Activated CD4-positive, alpha-beta T cell treated with anti-CD3 and anti-CD28 coated beads, Interleukin-2, amount 50 U/mL, for 16 hours (primary cell): ENCODE data around the gene CLEC2B.
A peak's percentile ranks its signal among the peaks of the same experiment; 100 is the strongest.
"Not testable (repeated sequence)": the region's sequence is repeated elsewhere in the genome, so short reads cannot be mapped to it uniquely, and the experiment has no call there.

Experiments used
- DNase-seq: peaks from one replicate; pipeline ENCODE4 v3.0.0-alpha.2; 2020

CLEC2B gene

DNA sequence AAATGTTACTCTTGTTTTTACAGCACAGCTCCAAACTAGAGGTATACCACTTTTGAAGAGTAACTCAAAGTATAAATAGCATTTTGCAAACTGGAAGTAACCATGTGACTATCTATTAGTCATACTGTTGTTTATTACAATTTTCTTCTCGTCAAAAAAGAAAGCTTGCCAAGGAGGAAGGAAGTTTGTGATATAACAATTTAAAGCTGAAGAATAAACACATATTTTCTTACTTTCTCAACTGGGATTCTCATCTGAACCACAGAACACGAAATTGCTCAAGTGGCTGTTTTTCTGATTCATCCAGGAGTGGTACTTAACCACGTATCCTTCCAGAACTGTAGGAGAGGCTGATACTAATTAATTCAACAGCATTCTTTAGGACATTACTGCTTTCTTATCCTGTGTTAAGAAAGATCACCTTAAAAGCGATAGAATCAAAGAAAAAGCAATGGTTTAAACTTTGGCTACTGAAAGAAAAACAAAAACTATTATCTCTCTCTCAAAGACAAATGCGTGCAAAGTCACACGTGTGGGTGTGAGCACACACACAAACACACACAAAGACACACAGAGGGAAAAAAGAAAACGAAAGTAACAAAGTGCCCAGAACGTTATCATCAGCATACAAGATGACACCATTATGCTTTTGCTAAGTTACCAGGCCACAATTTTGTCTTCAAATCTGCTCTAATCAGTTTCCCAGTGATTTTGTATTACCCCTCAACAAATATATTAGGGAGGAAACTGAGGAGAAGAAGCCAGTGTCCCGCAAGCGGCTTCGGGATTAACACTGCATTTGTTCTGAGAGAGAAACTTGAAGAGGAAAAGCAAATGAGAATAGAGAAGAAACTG lies at the start of gene CLEC2B:
Gene CLEC2B, minus strand, starts transcription at position 48 of the 855 bp plus-strand sequence.
- DNase-seq: peak; percentile 71

DNA sequence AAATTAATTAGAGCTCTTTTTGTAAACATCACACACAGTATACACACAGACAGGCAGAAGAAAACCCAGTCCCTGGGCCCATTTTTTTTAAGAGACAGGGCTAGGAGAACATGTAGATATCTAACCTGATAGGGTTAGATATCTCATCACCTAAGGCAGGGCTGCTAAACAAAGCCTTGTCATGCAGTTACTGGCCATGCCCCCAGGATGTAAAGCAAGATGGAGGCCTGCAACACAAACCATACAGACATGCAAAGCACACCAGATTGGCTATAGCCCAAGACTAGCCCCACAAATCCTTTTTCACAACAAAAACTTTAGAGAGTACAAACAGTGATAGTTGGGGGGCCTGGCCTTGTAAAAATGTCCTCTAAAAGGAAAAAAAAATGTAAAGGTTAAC lies 42.6 kb upstream of the CLEC2B start:
- no peak for DNase-seq

DNA sequence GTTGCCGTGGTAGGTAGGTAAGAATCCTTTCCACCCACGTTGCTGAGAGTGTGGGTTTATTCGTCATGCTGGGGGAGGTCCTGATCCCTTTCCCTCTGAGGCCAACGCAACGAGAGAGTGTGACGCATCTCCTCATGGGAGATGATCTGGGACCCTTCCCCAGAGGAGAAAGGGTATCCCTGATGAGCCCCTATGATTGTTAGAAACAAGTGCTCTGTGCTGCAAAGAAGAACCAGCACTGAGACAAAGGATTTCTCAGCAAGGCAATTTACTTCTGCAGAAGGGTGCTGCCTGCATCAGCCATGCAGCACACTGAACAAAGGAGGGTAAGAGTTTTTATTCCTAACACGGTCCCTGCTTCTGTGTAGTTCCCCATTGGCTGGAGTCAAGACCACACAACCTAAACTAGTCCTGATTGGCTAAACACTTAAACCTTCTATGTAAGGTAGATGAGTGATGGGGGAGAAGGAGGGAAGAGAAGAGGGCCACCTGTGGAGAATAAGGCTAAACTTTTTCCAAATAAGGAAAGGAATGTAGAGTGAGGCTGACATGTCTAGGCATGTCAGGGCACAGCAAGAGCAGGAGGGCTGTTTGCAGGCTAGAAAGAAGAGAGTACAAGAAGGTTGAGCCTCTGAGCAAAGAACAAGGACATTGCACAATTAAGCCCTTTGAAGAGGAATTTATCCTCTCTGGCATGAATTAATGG lies 41.7 kb upstream of the CLEC2B start:
- DNase-seq: no peak

DNA sequence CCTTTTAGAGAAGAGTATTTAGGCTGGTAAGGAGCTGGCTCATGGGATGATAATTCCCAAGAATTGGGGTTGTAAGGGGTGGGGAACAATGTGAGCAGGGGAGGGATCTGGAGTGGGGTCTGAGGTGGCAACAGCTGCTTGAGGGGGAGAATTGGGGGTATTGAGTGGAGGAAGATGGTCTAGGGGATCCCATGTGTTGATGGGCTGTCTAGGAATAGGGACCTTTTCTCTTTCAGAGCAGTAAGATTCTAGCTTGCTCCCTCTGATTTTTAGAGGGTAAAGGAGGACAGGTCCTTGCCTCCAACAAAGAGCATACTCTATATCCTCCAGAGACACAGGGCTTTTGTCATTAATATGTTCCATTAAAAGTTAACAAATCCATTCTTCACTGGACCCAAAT lies 40.6 kb upstream of the CLEC2B start:
- no peak for DNase-seq

DNA sequence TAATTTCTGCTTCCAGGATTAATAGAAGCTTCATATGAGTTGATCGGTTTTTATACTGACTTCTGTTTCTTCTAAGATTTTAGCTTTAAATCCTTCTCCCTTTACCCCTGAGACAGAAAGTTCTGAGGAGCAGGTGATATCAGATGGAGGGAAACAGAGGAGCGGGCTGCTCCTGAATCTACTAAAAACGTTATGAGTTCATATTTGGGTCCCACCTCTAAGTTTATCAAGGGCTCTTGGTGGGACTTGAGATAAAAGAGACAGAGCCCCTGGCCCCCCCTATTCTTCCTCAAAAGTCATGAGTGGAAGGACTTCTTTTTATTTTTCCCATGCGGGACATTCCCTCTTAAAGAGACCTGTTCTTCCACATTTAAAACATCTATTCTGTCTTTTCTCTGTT lies 39.2 kb upstream of the CLEC2B start:
- no peak for DNase-seq

DNA sequence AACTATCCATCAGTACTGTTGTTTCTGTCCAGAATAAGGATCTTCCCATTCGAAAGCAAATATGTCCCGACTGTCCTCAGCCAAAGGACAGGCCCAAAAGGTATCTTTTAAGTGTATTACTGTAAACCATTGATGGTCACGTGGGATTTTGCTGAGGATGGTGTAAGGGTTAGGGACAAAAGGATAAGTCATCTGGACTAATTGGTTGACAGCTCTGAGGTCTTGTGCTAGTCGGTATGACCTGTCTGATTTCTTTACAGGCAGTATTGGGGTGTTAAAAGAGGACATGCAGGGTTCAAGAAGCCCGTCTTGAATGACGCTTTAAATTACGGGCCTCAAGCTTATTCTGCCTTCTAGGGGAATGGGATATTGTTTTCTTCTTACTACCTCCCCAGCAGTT lies 38.6 kb upstream of the CLEC2B start:
- no peak for DNase-seq

DNA sequence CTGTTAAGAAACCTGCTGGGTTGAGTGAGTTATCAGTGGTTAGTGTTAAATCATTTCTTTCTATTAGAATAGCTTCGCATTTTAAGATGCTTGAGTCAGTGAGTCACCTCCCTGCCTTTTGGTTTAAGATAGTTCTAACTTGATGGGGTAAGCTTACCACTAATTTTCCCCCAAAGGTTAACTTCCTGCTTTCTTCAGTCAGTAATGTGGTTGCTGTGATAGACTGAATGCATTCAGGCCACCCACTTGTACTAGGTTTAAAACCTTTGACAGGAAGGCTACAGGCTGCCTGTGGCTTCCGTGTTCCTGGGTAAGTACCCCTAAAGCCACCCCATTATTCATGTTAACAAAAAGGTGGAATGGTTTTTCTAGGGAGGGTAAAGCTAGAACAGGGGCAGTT lies 37.7 kb upstream of the CLEC2B start:
- peak; percentile 20 for DNase-seq

DNA sequence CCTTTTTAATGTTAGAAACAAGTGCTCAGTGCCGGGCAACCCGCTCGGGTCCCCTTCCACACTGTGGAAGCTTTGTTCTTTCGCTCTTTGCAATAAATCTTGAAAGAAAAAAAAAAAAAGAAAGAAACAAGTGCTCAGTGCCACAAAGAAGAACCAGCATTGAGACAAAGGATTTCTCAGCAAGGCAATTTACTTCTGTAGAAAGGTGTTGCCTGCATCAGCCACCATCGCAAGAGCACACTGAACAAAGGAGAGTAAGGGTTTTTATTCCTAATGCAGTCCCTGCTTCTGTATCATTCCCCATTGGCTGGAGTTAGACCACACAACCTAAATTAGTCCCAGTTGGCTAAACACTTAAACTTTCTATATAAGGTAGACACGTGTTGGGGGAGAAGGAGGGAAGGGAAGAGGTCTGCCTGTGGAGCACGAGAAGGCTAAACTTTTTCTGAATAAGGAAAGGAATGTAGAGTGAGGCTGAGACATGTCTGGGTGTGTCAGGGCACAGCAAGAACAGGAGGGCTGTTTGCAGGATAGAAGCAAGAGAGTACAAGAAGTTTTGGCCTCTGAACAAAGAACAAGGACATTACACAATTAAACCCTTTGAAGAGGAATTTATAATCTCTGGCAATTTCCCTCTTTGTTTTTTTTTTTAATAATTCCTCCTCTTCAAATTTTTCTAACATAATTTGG lies 33.5 kb upstream of the CLEC2B start:
- DNase-seq: no peak

DNA sequence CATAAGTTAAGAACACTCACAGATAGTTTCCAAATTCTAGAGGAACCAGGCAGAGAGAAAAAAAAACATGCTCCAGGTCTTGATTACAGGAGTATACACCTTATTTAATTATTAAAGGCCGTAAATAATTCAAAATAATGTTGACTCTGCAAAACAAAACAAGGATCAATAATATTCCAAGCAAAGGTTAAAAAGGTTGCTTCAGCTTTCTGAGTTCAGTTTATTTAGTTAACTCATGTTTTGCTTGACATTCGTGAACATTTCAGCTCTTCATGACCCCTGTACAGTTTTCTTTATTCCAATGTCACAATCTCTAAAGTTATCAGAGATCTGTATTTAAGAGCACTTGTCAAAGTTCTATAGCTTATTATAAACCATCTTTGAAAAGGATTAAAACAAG lies 31.8 kb upstream of the CLEC2B start:
- no peak for DNase-seq

DNA sequence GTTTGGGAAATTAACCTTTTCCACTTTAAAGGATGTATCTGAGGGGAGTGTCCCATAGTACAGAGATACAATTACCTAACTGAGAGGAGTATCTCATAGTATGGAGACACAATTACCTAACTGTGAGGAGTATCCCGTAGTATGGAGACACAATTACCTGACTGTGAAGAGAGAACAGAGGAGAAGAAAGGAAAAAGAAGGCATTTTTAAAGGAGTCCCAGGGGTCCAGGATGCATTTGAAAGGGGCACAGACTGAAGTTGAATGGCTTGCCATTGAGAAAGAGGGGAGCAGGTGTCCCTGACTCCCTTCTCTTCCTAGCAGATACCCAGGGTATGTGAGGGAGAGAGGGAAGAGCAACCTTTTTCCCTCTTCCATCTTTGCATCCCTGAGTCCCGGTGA lies 30.1 kb upstream of the CLEC2B start:
- no peak for DNase-seq

DNA sequence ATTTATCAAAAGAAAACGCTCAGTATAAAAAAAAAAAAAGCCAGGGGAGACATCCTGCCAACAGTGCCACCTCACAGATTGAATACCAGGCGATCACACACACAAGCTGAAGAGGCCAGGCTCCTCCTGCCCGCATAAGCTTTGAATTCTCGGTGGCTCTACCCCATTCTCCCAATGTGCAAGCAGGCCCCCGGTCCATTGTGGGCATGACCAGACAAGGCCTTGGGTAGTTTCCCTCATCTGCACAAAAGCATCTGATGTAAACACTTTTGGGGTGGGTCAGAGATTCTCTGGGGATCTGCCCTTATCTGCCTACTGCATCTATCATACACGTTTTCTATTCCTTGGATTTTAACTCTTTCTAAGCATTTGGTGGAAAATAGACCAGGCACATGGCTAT lies 28.4 kb upstream of the CLEC2B start:
- no peak for DNase-seq

DNA sequence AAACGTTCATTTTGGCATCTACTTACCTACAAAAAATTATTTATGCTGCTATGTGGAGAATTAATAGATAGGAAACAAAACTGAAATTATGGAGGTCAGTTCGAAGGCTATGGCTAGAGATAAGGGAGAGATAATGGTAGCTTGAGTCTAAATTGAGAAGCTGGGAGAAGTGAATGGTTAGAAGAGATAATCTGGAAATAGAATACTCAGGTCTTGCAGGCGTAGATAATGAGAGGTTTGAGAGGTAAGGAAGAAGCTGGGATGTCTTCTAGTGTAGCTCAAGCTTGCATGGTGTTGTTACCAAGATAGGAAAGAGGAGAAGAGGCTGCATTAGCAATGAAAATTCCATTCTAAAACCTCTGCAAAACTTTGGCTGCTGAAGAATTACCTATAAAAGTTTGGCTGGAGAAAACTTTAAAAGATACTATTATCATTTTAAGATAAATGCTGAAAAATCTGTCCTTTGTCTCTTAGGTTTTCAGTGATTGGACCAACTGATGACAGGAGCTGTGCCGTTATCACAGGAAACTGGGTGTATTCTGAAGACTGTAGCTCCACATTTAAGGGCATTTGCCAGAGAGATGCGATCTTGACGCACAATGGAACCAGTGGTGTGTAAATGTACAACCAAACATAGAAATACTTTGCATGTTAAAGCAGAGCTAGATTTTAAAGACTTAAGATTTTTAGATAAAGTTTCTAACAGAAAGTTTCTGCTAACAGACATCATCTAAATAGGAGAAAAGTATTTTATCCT lies 26.2 kb upstream of the CLEC2B start:
- DNase-seq: no peak

DNA sequence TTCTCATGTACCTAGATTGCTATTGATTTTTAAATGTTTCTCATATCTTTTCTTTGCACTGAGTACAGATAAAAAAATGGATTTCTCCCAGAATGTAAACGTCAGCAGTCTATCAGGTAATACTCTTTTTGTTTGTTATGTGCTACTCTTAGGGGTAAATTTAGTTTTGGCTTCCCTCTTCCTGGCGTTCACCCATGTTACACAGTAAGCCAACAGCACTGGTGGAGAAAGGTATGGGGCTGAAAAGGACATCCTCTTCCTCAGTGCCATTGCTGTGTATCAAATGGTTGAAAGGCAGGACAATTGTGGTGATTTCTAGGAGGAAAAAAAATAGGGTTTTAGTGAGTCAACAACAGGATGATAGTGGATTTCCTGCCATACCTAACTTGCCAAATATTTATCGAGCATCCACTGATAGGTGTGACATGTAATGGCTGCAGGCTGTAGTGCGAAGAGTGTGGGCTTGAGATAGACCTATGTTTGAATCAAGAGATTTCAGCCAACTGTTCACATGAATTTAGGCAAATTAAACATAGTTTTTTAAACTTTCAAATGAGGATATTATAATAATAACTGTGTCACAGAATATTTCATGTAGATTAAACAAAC lies 19.6 kb upstream of the CLEC2B start:
- no peak for DNase-seq

DNA sequence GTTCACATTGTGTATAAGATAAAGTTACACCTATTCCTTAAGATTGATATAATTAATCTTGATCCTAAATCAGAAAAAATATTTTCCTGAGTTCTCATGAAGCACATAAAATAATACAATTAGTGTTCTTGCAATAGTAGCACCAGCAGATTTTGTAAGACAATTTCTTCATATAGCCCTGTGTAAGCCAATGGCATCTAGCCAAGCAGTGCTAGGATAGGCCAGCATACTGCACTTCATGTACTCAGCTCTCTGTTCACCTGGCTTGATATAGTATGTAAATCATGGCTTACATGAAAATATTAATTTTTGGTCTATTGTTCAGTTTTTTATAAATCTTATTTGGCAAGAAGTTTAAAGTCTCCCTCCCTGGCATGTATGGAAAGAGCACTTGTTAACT lies 14.0 kb upstream of the CLEC2B start:
- DNase-seq: no peak

DNA sequence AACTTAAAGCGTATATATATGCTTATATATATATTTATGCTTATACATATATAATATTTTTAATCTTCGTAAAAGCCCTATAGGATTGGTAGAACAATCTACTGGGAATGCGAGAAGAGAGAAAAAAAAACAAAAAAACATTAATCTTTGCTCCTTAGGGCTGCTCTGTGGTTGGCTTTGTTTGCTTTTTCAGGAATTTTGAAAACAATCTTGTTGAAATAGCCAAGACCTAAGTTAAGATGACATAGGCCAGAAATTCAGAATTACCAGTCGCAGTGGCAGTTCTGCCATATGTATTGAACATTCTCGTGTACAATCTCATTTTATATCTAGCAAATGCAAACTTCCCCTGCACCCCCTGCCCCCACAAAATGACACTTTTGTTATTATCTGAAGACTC lies 12.8 kb upstream of the CLEC2B start:
- DNase-seq: no peak

DNA sequence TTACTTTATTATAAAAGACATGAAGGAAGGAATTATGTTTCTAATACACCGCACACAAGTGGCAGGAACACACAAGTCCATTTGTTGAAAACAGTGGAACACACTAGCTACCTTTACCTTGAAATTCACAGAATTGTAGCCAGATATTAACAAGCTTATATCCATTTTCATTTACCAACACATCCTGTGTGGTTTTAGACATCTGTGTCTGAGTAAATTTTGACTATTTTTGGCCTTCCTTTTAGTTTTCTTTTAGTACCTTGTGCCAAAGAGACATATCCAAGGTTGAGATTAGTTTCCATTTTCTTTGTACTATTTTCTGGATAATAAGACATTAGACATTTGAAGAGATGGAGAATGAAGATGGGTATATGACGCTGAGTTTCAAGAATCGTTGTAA lies 12.1 kb upstream of the CLEC2B start, which contains the start of gene KLRF2:
Gene KLRF2, plus strand, starts transcription at position 244 of the 400 bp plus-strand sequence. Its CDS starts 107 bp downstream, at position 351.
- no peak for DNase-seq

DNA sequence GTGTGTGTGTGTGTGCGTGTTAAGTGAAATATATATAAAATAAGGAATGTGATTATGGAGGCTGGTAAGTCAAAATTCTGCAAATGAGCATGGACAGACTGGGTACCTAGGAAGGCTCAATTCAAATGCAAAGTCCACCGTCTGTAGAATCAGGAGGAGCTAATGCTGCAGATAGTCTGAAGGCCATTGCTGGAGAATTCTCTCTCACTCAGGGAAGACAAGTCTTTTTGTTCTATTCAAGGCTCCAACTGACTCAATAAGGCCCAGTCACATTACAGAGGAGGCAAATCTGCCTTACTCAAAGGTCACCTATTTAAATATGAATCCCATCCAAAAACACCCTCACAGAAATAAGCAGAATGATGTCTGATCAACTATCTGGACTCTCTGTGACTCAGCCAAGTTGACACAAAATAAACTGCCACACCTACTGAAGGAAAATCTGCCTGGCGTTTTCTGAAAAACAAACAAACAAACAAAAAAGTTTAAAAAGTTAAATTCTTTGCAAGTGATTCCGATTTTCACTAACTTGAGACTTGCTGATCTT lies 11.5 kb upstream of the CLEC2B start:
- no peak for DNase-seq

DNA sequence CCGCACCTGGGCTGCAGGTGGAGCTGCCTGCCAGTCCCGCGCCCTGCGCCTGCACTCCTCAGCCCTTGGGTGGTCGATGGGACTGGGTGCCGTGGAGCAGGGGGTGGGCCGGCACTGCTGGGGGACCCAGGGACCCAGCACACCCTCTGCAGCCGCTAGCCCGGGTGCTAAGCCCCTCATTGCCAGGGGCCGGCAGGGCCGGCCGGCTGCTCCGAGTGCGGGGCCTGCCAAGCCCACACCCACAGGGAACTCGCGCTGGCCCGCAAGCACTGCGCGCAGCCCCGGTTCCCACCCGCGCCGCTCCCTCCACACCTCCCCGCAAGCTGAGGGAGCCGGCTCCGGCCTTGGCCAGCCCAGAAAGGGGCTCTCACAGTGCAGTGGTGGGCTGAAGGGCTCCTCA lies 7.0 kb upstream of the CLEC2B start:
- DNase-seq: not testable (repeated sequence)

DNA sequence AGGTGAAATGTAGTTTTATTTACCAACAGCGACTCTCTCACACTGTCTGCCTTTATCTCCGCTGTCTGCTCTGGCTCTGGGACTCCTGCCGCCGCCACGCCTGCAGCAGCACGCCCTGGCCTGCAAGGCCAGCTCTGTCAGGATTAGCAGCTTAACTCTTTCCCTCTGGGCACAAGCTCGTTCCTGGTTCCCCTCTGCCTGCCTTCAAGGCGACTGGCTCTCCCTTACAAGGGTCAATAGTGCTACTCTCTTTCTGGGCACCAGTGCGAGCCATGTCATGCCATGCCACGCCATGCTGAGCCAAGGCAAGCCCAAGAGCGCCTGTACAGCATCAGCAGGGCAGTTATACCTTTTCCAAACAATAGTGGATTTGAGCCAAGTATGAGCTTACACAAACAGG lies 3.6 kb upstream of the CLEC2B start:
- no peak for DNase-seq

DNA sequence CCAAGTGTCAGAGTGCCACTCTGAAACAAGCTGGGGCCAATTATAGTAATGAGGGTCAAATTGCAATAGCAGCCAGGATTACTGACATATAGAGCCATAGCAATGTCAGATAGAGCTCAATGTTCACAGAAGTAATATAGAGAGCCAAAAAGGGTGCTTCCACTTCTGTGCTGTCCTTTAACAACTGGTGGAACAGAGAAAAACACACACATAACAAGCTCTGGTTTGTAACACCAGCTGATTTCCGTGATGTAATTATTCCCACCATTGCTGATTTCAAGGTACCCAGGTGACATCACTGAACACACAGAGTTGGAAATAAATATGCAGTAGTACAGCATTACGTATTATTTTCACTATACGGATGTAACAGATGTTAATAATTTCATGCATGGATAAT lies 3.0 kb upstream of the CLEC2B start:
- no peak for DNase-seq

DNA sequence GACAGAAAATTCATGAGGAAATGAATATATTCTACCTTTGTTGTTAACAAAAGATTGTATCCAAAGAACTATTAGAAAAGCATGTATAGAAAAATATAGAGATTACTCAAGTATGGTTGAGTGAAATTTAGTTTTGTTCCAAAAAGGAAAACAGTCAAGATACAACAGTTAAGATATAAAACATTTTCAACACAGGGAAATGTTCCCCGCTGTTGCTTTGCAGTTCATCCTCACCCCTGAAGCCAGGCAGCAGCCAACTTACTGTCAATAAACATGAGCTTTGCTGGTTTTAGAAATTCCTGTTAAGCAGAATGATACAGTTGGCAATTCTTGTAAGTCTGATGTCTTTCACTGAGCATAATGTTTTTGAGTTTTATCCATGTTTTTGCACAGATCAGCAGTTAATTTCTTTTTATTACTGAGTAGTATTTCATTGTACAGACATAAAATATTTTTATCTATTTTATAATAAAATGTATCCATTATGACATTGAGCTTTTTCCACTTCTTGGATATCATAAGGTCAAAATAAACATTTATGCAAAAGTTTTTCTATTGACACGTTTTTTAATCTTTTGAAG lies 1.2 kb upstream of the CLEC2B start:
- DNase-seq: no peak

DNA sequence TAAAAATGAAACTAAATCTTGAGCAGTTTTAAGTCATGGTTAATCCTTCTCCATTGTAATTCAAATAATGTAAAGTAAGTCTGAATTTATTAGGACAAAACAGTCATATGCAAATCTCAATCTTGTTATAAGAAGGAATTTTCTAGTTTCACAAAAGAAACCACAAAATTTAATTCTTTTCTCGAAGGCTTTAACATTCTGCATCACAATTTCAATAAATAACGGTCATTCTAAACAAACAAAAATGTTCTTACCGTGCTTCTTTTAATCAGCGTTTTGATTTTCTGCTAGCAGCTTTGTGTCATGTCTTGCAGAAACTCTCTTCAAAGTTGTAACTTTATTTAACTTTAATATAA lies 225 bp downstream of the CLEC2B start:
- DNase-seq: no peak
